ENCODE measurements around the gene IL17C. TPM values are rescaled to one million over a fixed set of nuclear protein-coding genes. Genes with fewer than 3 reads are reported as not detected.

Gene IL17C
- total and polyA plus RNA-seq, 2 donors (not counting 1 experiment from before 2014, with no cell fraction given) = 1.3 to 1.5 TPM

DNA sequence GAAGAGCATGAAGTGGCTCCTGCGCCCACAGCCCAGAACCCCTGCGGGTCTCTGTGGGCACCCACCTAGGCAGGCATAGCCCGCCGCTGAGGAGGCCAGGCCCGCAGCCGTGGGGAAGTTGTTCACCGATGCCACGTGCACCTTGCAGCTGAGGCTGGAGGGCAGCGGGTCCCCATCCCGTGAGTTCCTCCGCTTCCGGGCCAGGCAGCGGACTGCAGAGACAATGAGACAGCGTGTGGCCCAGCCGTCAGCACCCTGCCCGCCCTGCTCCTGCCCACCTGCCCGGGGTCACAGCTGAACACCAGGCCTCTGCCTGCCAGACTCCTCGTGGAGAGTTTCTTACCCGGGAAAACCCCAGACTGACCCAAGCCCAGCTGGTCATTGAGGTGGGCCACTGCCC lies 19.0 kb downstream of the IL17C start:
- no peak overlapping the region for H3K9ac ChIP-seq (ENCODE audit: low read length)
- TF ChIP-seq, protein P1, sequence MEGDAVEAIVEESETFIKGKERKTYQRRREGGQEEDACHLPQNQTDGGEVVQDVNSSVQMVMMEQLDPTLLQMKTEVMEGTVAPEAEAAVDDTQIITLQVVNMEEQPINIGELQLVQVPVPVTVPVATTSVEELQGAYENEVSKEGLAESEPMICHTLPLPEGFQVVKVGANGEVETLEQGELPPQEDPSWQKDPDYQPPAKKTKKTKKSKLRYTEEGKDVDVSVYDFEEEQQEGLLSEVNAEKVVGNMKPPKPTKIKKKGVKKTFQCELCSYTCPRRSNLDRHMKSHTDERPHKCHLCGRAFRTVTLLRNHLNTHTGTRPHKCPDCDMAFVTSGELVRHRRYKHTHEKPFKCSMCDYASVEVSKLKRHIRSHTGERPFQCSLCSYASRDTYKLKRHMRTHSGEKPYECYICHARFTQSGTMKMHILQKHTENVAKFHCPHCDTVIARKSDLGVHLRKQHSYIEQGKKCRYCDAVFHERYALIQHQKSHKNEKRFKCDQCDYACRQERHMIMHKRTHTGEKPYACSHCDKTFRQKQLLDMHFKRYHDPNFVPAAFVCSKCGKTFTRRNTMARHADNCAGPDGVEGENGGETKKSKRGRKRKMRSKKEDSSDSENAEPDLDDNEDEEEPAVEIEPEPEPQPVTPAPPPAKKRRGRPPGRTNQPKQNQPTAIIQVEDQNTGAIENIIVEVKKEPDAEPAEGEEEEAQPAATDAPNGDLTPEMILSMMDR (IDR thresholded peaks at IDR 0.05) = no peak
- no peak for TF ChIP-seq EZH2 (IDR thresholded peaks at IDR 0.05; ENCODE audit: borderline replicate concordance, insufficient read depth, low read depth, low read length, poor library complexity, severe bottlenecking)
- no peak overlapping the region for H3K4me2 ChIP-seq (replicated peaks; ENCODE audit: low read depth, low read length, poor library complexity, severe bottlenecking)
- H2AFZ ChIP-seq (ENCODE audit: insufficient read depth, low read depth, low read length, poor library complexity, severe bottlenecking) = no peak overlapping the region
- H3K27ac ChIP-seq (ENCODE audit: low read length in 2 of 2) = no peak overlapping the region
- no peaks in the 10 kb centered on the region for H3K9me3 Mint-ChIP-seq (ENCODE audit: insufficient read depth)
- 95% methylated on average over 19 of the region's 19 CpGs for WGBS (ENCODE audit: insufficient coverage)
- intact Hi-C loops (cut with micrococcal nuclease) = no loop called here
- peaks cover 20% of the 10 kb centered on the region for H3K4me1 Mint-ChIP-seq
- H3K79me2 ChIP-seq (ENCODE audit: control insufficient read depth, insufficient read depth, low read length) = peaks cover 50% of the 10 kb centered on the region
- no peak for DNase-seq
- CTCF ChIA-PET = interaction anchor here (0.9 kb wide), 1 partner anchor 117 kb away, joined by 3 read pairs; no protein-coding TSS in a partner anchor
- no peak for ATAC-seq (ENCODE audit: low read depth)
- no peak overlapping the region for H3K4me3 Mint-ChIP-seq
- no peaks in the 10 kb centered on the region for H3K27me3 ChIP-seq (replicated peaks in 1 of 4; ENCODE audit: control extremely low read depth in 1 of 4, control insufficient read depth in 3 of 4, insufficient read depth in 4 of 4, low read length in 3 of 4)
- no peaks in the 10 kb centered on the region for H3K27me3 Mint-ChIP-seq
- POLR2A ChIA-PET = no interaction called here
- H3K27ac Mint-ChIP-seq = no peak overlapping the region
- peaks cover 0 to 17% of the 10 kb centered on the region in 2 experiments for H3K36me3 ChIP-seq (replicated peaks in 1 of 2; ENCODE audit: control extremely low read depth in 1 of 2, control insufficient read depth in 1 of 2, extremely low read depth in 1 of 2, insufficient read depth in 2 of 2, low read length in 1 of 2)
- H4K20me1 ChIP-seq (ENCODE audit: control insufficient read depth, insufficient read depth, low read length, poor library complexity, severe bottlenecking) = no peaks in the 10 kb centered on the region
- peaks cover 15 to 26% of the 10 kb centered on the region in 2 donors for H3K4me1 ChIP-seq (ENCODE audit: control insufficient read depth in 2 of 2, insufficient read depth in 2 of 2, low read length in 2 of 2)
- no peak overlapping the region for H3K4me3 ChIP-seq (ENCODE audit: control extremely low read depth in 1 of 5, extremely low read depth in 1 of 5, insufficient read depth in 1 of 5, low read depth in 2 of 5, low read length in 4 of 5)
- no peaks in the 10 kb centered on the region for H3K9me3 ChIP-seq (ENCODE audit: control extremely low read depth in 1 of 3, control insufficient read depth in 2 of 3, insufficient read depth in 1 of 3, low read length in 2 of 3)

DNA sequence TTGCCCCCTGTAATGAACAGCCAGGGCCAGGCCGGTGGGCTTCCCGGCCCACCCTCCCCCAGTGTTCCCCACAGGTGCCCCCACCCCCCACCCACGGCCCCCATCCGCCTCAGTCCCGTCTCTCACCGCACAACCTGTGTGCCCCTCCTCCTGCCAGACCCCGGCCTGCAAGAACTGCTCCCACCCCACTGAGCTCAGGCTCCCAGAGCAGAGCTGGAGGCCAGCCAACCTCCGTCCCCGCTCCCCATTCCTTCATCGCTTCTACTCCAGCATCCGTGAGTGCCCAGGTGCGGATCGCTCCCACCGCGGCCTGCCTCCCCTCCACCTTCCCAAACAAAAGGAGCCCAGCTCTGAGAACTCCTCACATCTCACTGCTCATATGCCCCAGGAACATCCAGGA lies 20.3 kb downstream of the IL17C start:
- TF ChIP-seq, protein P1 (IDR thresholded peaks at IDR 0.05) = no peak
- TF ChIP-seq EZH2 (IDR thresholded peaks at IDR 0.05; ENCODE audit: borderline replicate concordance, insufficient read depth, low read depth, low read length, poor library complexity, severe bottlenecking) = no peak
- no peak overlapping the region for H3K27ac ChIP-seq (ENCODE audit: low read length in 2 of 2)
- POLR2A ChIA-PET = interaction anchor here (0.6 kb wide), 1 partner anchor 125 kb away, joined by 3 read pairs; no protein-coding TSS in a partner anchor
- H3K4me1 Mint-ChIP-seq = peaks cover 21% of the 10 kb centered on the region
- peaks cover 62% of the 10 kb centered on the region for H3K79me2 ChIP-seq (ENCODE audit: control insufficient read depth, insufficient read depth, low read length)
- H3K36me3 ChIP-seq (replicated peaks in 1 of 2; ENCODE audit: control extremely low read depth in 1 of 2, control insufficient read depth in 1 of 2, extremely low read depth in 1 of 2, insufficient read depth in 2 of 2, low read length in 1 of 2) = peaks cover 0 to 14% of the 10 kb centered on the region in 2 experiments
- ATAC-seq (ENCODE audit: low read depth) = no peak
- no peaks in the 10 kb centered on the region for H3K27me3 Mint-ChIP-seq
- H4K20me1 ChIP-seq (ENCODE audit: control insufficient read depth, insufficient read depth, low read length, poor library complexity, severe bottlenecking) = no peaks in the 10 kb centered on the region
- no peaks in the 10 kb centered on the region for H3K9me3 Mint-ChIP-seq (ENCODE audit: insufficient read depth)
- H3K27me3 ChIP-seq (replicated peaks in 1 of 4; ENCODE audit: control extremely low read depth in 1 of 4, control insufficient read depth in 3 of 4, insufficient read depth in 4 of 4, low read length in 3 of 4) = no peaks in the 10 kb centered on the region
- DNase-seq = no peak
- CTCF ChIA-PET = no interaction called here
- WGBS (ENCODE audit: insufficient coverage) = 94% methylated on average over 12 of the region's 15 CpGs
- no peaks in the 10 kb centered on the region for H3K9me3 ChIP-seq (ENCODE audit: control extremely low read depth in 1 of 3, control insufficient read depth in 2 of 3, insufficient read depth in 1 of 3, low read length in 2 of 3)
- H3K27ac Mint-ChIP-seq = peak overlapping the region; percentile 32
- H2AFZ ChIP-seq (ENCODE audit: insufficient read depth, low read depth, low read length, poor library complexity, severe bottlenecking) = no peak overlapping the region
- H3K9ac ChIP-seq (ENCODE audit: low read length) = no peak overlapping the region
- no peak overlapping the region for H3K4me3 Mint-ChIP-seq
- no peak overlapping the region for H3K4me2 ChIP-seq (replicated peaks; ENCODE audit: low read depth, low read length, poor library complexity, severe bottlenecking)
- intact Hi-C loops (cut with micrococcal nuclease) = no loop called here
- no peak overlapping the region for H3K4me3 ChIP-seq (ENCODE audit: control extremely low read depth in 1 of 5, extremely low read depth in 1 of 5, insufficient read depth in 1 of 5, low read depth in 2 of 5, low read length in 4 of 5)
- H3K4me1 ChIP-seq (ENCODE audit: control insufficient read depth in 2 of 2, insufficient read depth in 2 of 2, low read length in 2 of 2) = peaks cover 13 to 20% of the 10 kb centered on the region in 2 donors

Measured in B cell (primary cell).